Activated CD4-positive, alpha-beta T cell treated with anti-CD3 and anti-CD28 coated beads for 24 hours (primary cell): ENCODE results near the gene DCAF5.
"Not testable (repeated sequence)": the region's sequence is repeated elsewhere in the genome, so short reads cannot be mapped to it uniquely, and the experiment has no call there.

Experiments
- DNase-seq, 2 donors: peaks; one replicate each; pipeline ENCODE4 v3.0.0-alpha.2; 2020; ENCODE audit warnings: low read depth in 2 of 2

DCAF5 gene, protein sequence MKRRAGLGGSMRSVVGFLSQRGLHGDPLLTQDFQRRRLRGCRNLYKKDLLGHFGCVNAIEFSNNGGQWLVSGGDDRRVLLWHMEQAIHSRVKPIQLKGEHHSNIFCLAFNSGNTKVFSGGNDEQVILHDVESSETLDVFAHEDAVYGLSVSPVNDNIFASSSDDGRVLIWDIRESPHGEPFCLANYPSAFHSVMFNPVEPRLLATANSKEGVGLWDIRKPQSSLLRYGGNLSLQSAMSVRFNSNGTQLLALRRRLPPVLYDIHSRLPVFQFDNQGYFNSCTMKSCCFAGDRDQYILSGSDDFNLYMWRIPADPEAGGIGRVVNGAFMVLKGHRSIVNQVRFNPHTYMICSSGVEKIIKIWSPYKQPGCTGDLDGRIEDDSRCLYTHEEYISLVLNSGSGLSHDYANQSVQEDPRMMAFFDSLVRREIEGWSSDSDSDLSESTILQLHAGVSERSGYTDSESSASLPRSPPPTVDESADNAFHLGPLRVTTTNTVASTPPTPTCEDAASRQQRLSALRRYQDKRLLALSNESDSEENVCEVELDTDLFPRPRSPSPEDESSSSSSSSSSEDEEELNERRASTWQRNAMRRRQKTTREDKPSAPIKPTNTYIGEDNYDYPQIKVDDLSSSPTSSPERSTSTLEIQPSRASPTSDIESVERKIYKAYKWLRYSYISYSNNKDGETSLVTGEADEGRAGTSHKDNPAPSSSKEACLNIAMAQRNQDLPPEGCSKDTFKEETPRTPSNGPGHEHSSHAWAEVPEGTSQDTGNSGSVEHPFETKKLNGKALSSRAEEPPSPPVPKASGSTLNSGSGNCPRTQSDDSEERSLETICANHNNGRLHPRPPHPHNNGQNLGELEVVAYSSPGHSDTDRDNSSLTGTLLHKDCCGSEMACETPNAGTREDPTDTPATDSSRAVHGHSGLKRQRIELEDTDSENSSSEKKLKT

DNA sequence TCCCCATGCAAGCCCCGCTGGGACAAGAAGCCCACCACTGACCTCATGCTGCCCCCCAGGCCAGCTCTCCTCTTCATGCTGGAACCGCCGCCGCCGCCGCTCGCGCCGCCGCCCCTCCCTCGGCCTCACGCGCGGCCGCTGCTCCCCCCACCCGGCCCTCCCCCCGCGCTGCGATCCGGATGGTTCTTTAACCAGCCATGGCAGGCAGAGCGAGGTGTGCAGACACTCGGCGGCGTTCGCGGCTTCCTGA lies at the start of gene DCAF5:
DCAF5 (minus strand) TSS at position 218 of the 250 bp plus-strand sequence; CDS start at position 77, 141 bp downstream.
- peak in 1 of 2 donors; percentile 85 for DNase-seq

DNA sequence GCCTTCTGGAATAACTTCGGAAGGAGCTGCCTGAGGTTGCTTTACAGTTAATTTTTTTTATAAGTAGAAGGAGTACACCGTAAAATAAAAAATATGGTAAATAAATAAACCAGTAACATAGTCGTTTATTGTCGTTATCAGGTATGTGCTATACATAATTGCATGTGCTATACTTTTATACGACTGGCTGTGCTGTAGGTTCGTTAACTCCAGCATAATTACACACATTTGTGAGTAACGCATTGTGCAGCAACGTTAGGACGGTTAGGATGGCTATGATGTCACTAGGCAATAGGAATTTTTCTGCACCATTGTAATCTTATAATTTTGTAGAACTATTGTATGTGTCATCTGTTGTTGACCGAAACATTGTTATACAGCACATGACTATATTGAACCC lies 46.9 kb upstream of the DCAF5 start:
- DNase-seq: no peak

DNA sequence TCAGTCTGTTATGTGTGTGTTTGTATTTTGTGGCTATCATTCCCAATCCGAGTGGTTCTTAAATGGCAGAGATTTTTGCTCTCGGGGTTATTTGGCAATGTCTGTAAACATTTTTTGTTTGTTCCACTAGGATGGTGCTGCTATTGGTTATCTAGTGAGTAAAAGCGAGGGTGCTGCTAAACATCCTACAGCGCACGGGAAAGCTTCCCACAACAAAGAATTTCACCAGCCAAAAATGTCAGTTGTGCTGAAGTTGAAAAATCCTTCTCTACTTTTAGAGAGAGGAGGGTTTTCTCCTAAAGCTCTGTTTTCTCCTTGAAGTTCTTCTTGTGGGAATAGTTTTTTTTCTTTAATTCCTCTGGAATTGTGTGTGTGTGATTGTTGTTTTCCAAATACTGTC lies 40.8 kb upstream of the DCAF5 start:
- DNase-seq: no peak

DNA sequence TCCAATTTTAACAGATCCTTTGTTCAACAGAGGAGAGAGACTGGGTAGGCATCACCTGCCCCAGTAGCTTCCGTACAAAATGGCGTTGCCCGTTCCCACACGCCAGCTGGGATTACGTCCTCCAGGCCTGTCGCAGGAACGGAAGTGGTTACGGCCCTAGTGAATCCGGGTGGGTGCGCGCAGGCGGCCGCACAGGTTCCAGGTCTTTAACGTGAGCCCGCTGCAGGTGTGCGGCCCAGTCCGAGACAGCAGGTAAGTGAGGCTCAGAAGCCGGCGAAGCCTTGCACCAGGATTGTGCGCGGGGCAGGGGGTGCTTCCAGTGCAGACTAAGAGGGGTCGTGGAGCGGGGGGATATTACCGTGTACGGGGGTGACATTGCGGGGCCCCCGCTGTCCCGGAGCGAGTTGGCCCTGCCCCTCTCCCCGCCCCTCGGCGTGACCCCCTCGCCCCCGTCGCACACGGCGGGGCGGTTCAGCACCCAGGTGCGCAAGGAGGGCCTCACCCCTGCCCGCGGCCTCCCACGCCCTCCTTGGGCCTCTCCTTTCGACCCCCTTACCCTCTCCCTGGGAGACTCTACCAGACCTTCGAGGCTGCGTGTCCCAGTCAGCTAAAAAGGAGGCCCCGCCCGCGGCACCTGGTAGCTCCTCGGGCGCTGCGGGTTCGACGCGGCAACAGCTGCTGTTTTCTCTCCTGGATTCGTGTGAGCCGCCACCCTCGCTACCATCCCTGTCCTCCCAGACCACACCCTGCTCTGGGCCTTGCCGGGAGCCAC lies 38.6 kb upstream of the DCAF5 start, which contains the start of gene EXD2:
EXD2 (plus strand) TSS at position 159 of the 772 bp plus-strand sequence. CDS start 17,973 bp downstream, outside the sequence.
- peak; percentile 56 to 72 for DNase-seq

DNA sequence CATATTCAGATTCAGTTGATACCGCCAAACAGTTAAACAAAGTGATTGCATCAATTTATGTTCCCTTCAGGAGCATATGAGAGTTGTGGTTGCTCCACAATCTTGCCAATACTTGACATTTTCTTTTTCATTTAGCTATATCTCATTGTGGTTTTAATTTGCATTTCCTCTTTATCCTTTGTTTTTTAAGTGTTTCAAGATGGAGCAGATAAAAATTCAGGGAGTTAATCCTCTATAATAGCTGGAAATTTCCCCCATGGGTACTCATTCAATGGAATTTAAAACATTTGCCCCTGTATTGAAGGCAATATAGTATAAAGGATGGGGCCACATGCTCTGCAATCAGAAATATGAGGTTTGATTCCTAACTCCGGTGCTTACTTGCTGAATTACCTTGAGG lies 37.3 kb upstream of the DCAF5 start:
- DNase-seq: no peak

DNA sequence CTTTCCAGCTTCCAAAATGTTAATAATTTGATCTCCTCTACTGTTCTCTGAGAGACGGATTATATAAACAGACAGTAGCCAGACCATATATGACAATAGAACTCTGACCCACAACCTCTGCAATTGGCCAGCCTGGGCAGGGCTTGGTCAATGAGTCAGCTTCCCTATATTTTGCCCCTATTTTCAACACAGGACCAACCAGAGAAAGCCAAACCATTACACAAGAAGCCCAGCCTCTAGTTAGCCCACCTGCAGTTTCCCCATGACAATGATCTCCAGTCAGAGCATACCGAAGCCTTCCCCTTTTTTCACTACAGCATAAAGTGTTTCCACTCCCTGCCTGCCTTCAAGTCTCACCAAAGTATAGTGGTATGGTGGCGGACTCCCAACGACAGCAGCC lies 30.8 kb upstream of the DCAF5 start:
- no peak for DNase-seq

DNA sequence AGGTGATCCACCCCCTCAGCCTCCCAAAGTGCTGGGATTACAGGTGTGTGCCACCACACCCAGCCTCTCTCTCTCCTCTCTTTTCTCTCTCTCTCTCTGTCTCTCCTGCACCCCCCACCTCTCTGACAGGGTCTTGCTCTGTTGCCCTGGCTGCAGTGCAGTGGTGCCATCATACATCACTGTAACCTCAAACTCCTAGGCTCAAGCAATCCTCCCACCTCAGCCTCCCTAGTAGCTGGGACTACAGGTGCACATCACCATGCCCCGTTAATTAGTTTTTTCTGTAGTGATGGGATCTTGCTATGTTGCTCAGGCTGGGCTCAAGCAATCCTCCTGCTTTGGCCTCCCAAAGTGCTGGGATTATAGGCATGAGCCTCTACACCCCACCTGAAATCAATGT lies 29.7 kb upstream of the DCAF5 start:
- DNase-seq: not testable (repeated sequence)

DNA sequence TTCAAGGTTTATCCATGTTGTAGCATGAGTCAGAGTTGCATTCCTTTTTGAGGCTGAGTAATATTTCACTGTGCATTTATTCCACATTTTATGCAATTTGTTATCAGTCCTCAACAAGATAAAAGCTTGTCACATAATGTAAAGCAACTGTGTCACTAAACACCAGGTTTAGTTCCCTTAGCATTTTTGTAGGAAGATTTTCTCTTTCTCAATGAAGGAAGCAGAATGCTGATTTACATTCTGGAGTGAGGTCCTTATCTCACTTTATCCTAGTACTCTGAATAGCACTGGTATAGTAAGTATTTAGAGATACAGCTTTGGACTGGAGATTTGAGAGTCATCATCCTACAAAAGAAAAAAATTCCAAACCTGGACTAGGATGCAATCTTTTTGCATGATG lies 28.6 kb upstream of the DCAF5 start:
- no peak for DNase-seq

DNA sequence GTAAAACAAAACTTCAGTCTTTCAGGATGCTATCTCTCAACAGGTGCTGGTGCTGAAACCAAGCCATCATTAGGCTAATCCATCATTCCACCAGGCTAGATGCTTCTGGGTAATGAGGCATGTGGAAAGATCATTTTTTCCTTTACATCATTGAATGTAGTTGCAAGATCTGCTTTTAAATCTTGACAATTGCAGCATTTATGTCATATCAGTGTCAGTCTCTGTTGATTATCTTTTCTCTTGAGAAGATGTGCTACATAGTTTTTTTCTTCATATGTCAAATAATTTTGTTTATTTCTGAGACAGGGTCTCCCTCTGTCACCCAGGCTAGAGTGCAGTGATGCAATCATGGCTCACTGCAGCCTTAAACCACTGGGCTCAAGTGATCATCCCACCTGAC lies 22.2 kb upstream of the DCAF5 start:
- DNase-seq: no peak

DNA sequence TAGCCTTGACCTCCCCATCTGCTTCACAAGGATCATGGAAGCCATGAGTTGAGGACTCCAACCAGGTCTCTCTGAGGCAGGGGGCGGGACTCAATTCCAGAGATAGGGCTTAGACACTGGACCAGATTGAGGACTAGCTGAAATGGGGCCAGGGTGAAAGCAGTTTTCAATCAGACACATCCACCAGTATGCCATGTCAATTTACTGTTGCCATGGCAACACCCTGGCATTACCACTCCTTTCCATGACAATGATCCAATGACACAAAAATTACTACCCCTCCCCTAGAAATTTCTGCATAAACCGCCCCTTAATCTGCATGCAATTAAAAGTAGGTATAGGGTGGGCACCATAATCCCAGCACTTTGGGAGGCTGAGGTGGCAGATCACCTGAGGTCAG lies 18.6 kb upstream of the DCAF5 start:
- DNase-seq: no peak

DNA sequence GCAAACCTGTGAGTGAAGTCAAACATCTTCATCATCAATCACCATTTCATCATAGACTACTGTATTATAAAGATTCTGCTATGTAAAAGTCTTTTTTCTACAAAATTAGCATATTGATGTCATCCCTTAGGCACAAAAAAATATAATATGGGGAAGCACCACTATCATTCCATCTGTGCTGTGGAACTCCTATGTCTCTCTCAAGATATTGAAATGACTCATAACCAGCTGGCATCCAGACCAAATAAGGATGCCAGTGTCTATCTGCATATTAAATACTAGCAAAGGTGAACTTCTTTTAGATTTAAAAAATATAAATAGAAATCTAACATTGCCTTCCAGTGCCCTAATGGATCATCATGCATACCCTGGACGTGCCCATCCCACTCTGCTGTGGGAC lies 17.9 kb upstream of the DCAF5 start:
- DNase-seq: no peak

DNA sequence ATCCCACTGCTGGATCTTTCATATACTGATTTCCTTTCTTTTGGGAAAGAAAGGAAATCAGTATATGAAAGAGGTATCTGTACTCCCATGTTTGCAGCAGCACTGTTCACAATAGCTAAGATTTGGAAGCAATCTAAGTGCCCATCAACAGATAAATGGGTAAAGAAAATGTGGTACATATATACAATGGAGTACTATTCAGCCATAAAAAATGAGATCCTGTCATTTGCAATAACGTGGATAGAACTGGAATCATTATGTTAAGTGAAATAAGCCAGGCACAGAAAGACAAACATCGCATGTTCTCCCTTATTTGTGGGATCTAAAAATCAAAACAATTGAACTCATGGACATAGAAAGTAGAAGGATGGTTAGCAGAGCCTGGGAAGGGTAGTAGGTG lies 12.9 kb upstream of the DCAF5 start:
- DNase-seq: not testable (repeated sequence)

DNA sequence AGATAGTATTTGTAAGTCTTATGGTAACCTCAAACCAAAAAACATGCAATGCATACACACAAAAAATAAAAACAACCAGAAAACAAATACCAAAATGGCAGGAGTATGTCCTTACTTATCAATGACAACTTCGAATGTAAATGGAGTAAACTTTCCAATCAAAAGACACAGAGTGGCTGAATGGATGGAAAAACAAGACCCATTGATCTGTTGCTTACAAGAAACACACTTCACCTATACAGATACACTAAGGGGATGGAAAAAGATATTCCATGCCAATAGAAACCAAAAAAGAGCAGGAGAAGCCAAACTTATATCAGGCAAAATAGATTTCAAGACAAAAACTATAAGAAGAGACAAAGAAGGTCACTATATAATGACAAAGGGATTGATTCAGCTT lies 8.7 kb upstream of the DCAF5 start:
- no peak for DNase-seq

DNA sequence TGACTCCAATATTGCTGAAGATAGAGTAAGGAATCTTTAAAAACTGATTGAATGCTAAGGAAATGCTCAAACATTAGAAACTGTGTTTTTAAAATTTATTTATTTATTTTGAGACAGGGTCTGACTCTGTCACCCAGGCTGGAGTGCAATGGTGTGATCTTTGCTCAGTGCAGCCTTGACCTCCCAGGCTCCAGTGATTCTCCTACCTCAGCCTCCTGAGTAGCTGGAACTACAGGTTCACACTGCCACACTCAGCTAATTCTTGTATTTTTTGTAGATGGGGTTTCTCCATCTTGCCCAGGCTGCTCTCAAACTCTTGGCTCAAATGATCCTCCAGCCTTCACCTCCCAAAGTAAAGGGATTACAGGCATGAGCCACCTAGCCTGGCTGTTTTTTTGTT lies 3.3 kb upstream of the DCAF5 start:
- no peak for DNase-seq

DNA sequence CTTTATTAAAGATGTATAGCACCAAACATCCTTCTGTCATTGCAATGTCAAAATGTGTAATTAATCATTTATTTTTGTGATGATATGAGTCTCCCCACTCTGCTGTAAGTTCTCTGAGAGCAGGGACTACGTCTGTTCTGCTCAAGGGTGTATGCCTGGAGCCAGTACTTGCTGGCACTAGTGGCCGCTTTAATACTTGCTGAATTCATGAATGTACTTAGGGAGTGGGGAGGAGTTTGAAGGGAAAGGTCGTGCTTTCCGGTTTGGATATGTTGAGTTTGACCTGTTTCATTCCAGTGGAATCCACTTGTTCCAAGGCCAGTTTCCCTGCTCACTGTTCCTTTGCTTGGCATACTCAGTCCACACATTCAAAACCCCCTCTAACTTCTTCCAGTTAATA lies 1.9 kb upstream of the DCAF5 start:
- no peak for DNase-seq

DNA sequence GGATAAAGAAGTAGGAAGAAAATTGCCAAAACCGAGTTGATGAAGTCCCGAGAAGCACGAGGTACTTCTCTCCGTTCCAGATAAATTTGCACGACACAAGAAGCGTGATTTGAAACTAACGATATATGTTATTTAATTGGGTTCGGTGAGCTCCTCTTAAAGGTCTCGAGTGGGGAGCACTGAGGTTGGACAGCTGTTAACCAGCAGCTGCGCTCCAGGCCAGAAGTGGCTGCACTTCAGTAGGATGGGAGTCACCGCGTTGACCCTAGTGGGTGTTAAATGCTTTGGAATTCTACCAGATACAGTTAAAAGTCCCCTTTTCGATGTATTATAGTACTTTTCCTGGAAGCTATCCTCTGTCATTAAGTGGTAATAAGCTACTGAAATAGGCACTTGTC lies 953 bp upstream of the DCAF5 start:
- no peak for DNase-seq

DNA sequence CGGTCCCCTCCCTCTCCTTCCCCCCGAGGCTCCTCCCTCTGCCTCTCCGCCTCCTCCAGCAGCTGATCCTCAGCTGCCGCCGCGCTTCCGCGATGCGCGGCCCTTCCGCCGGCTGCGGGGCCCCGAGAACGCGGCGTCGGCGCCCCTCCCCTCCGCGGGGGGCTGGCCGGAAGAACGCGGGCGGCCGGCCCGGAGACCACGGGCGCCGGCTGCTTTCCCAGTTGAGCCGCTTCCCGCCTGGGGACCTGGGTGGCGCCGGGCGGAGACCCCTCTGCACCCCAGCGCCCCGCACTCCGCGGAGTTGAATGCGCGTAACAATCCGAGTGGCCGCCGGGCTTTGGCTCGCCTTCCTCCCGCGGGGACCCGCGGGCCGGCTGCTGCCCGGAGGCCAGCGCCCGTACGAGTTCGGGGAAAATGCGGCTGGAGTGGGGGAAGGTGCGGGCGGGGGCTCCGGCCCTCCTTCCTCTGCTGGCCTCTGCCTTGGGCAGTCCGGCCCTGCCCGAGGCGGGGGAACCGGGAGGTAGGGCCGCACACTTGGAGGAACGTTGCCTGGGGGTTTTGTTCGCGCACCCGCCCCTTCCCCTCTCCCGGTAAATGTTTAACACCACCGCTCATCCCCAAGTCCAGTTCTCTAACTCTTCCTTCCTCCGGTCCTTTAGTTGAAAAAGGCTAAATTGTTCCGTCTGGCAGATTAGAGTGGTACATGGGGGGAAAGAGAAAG lies 393 bp upstream of the DCAF5 start:
- DNase-seq: peak in 1 of 2 donors; percentile 87

DNA sequence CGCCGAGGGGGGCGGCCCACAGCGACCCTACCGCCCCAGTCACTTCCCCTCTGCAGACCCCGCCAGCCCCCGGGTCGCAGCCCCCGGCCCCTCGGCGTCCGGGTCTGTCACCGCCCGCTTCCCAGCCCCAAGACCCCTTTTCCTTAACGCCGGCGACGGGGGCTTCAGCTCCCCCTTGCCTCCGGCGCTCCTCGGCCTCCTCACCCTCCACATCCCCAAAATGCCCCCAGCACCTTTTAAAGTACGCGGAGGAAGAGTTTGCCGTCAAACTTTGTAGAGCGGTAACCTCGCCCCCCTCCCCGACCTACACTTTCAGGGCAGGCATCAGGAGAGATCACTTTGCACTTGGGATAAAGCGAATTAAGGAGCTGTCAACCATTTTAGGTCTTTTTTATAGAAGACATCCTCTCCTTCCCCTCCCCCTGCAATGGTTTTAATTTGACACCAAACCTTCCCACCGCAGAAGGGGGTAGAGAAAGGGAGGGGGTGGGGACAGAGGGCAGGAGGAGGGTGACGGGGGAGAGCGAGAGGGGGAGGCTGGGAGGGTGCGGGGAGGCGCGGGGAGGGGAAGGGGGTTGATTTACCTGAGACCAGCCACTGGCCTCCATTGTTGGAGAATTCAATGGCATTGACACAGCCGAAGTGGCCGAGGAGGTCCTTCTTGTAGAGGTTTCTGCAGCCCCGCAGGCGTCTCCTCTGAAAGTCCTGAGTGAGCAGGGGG lies 578 bp downstream of the DCAF5 start:
- DNase-seq: peak; percentile 13 to 31

DNA sequence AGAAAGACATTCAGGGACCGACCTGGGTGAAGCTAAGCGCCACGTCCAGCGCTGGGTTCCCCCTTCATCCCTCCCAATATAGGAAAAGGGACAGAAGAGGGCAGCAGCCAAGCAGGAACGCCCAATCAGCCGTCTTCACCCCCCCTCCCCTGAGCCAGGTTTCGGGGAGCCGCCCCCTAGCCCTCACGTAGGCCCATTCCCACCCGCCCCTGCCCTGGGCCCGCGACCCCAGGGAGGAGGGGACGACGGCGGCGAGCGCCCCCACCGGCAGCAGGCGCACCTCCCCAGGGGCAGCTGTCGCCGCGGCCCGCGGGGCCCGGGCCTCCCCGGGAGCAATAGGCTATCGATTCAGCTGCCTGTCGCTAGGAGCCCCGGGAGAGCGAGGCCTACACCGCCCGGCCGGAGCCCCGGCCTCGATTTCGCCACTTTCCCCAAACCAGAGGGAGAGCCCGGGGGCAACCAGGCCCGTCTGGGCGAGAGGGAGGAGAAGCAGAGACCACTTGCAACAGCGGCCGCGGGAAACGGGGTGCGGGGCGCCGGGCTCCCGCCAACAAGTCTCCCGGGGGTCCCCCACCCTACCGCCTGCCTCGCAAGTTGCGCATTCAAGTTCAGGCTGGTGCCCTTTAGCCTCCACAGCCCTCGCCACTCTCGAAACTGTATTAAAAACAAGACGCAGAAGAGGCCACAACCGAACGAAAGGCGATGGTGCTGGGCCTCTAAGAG lies 1.3 kb downstream of the DCAF5 start:
- DNase-seq: peak; percentile 55 to 64
